ENCODE data around the gene SEC63. TPM values are rescaled to one million over a fixed set of nuclear protein-coding genes. Genes with fewer than 3 reads are reported as not detected.

SEC63 gene
- total and polyA plus RNA-seq, 2 of the 4 experiments (the other 2 are of a cell fraction): 8.6 to 22.4 TPM

DNA sequence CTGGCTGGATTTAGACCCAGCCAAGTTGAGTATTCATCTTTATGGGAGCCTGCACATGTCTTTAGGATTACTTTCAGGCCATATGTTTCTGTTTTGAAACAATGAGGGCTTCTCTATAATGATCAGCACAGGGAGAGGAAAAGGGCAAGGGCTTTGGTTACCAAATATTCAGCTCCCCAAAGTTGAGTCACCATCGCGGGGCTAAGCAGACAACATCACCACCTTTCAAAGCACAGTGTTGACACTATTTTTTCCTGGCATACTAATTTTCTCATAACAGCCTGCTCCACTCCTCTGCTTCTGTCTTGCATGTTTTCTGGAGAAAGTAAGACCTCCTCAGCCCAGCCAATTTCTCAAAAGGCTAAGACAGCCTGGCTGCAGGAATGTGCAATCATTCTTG, 138.8 kb downstream of the SEC63 start:
- no peak overlapping the region for H3K9ac ChIP-seq (ENCODE audit: low read depth, low read length)
- no peak overlapping the region for H3K4me3 ChIP-seq (ENCODE audit: insufficient read depth, low read depth, low read length)
- intact Hi-C loops (cut with micrococcal nuclease) (no loop called here), in situ Hi-C loops (cut with MboI; ENCODE audit: low sequenced_read_pairs) (no loop called here), dilution Hi-C loops (cut with HindIII; ENCODE audit: low sequenced_read_pairs, unreplicated experiment) (no loop called here)
- no peak overlapping the region for H3K4me2 ChIP-seq (ENCODE audit: low read depth, low read length)
- H4K8ac ChIP-seq (ENCODE audit: low read depth in 2 of 2, low read length in 2 of 2): no peak overlapping the region
- H3K9me1 ChIP-seq (ENCODE audit: insufficient read depth, low read length): no peaks in the 10 kb centered on the region
- no peak overlapping the region for H2AK5ac ChIP-seq (ENCODE audit: low read depth, low read length)
- ChIA-PET POLR2A (ENCODE audit: unreplicated experiment) (no interaction called here), CTCF (no interaction called here)
- no peaks in the 10 kb centered on the region for H4K20me1 ChIP-seq (ENCODE audit: insufficient read depth, low read length)
- no peak overlapping the region for H2BK120ac ChIP-seq (ENCODE audit: low read depth, low read length)
- WGBS, 2 experiments (ENCODE audit: extremely low coverage in 2 of 2, insufficient read length in 1 of 2): no CpG with 5 or more reads among the region's 2 CpGs
- no peak overlapping the region for H4K91ac ChIP-seq (ENCODE audit: insufficient read depth, low read depth, low read length)
- H2BK5ac ChIP-seq (ENCODE audit: low read depth, low read length, poor library complexity, severe bottlenecking): no peak overlapping the region
- H3K14ac ChIP-seq (replicated peaks; ENCODE audit: low read depth, low read length): no peak overlapping the region
- no peaks in the 10 kb centered on the region for H3K4me1 ChIP-seq (ENCODE audit: control insufficient read depth, insufficient read depth, low read length)
- no peak overlapping the region for H2AFZ ChIP-seq (replicated peaks; ENCODE audit: low read length, poor library complexity)
- no peak overlapping the region for H3K27ac ChIP-seq (ENCODE audit: insufficient read depth, low read length)
- TF ChIP-seq NFE2L2 (IDR thresholded peaks at IDR 0.05; ENCODE audit: low read depth, low read length) (no peak), RCOR1 (IDR thresholded peaks at IDR 0.05; ENCODE audit: insufficient replicate concordance, low read length) (no peak), SMC3 (IDR thresholded peaks at IDR 0.05; ENCODE audit: low read depth, low read length) (no peak), CEBPB (IDR thresholded peaks at IDR 0.05; ENCODE audit: low read depth, low read length) (no peak), MAFK (IDR thresholded peaks at IDR 0.05; ENCODE audit: low read depth, low read length) (no peak), BHLHE40 (IDR thresholded peaks at IDR 0.05; ENCODE audit: low read depth, low read length) (no peak), RFX5 (IDR thresholded peaks at IDR 0.05; ENCODE audit: low read depth, low read length) (no peak)
- no peaks in the 10 kb centered on the region for H3K9me3 ChIP-seq (ENCODE audit: control insufficient read depth, insufficient read depth, low read length)
- H3K79me1 ChIP-seq (ENCODE audit: low read depth in 1 of 2, low read length in 2 of 2): no peaks in the 10 kb centered on the region
- no peak overlapping the region for H2BK15ac ChIP-seq (ENCODE audit: low read depth, low read length)
- H3K4ac ChIP-seq (ENCODE audit: low read depth, low read length): no peak overlapping the region
- DNase-seq (no peak), ATAC-seq (ENCODE audit: low read depth) (no peak)
- no peaks in the 10 kb centered on the region for H3K36me3 ChIP-seq (ENCODE audit: control insufficient read depth, insufficient read depth, low read length)
- H4K5ac ChIP-seq (ENCODE audit: low read depth, low read length): no peak overlapping the region
- no TSS peak for BruUV-seq (replicated peaks)
- H3K56ac ChIP-seq (ENCODE audit: extremely low read depth, insufficient read depth, low read length): no peak overlapping the region
- H2AK9ac ChIP-seq (replicated peaks; ENCODE audit: low read depth, low read length, poor library complexity): no peak overlapping the region
- peaks cover 41% of the 10 kb centered on the region for H3K27me3 ChIP-seq (ENCODE audit: control insufficient read depth, insufficient read depth, low read length)
- no peak overlapping the region for H3K23ac ChIP-seq (ENCODE audit: low read depth, low read length)
- no peak overlapping the region for H2BK20ac ChIP-seq (ENCODE audit: low read depth, low read length)
- no peak overlapping the region for H3K18ac ChIP-seq (ENCODE audit: low read depth, low read length)
